Measurements from ENCODE around the gene B4GALNT4. TPM values are rescaled to one million over a fixed set of nuclear protein-coding genes. Genes with fewer than 3 reads are reported as not detected.

The B4GALNT4 gene
- total RNA-seq, 1 donor from 2014 or later, result 39.1 TPM

- Mint-ChIP-seq H3K9me3 (ENCODE audit: low read depth) (no peaks in the 10 kb centered on the region), H3K27ac (ENCODE audit: unreplicated experiment) (no peak overlapping the region), H3K36me3 (ENCODE audit: low read depth) (no peaks in the 10 kb centered on the region), H3K27me3 (ENCODE audit: low read depth) (no peaks in the 10 kb centered on the region), H3K4me1 (ENCODE audit: low read depth) (peaks cover 8% of the 10 kb centered on the region), H3K4me3 (ENCODE audit: unreplicated experiment) (peak overlapping the region; percentile 59)
- no peak for DNase-seq (ENCODE audit: low spot score)
- TF ChIP-seq, protein P1, sequence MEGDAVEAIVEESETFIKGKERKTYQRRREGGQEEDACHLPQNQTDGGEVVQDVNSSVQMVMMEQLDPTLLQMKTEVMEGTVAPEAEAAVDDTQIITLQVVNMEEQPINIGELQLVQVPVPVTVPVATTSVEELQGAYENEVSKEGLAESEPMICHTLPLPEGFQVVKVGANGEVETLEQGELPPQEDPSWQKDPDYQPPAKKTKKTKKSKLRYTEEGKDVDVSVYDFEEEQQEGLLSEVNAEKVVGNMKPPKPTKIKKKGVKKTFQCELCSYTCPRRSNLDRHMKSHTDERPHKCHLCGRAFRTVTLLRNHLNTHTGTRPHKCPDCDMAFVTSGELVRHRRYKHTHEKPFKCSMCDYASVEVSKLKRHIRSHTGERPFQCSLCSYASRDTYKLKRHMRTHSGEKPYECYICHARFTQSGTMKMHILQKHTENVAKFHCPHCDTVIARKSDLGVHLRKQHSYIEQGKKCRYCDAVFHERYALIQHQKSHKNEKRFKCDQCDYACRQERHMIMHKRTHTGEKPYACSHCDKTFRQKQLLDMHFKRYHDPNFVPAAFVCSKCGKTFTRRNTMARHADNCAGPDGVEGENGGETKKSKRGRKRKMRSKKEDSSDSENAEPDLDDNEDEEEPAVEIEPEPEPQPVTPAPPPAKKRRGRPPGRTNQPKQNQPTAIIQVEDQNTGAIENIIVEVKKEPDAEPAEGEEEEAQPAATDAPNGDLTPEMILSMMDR (IDR thresholded peaks at IDR 0.05), result peak; percentile 42
Measured at GRCh38 chr11:406796-407650, 37.7 kb downstream of the B4GALNT4 start.

DNA sequence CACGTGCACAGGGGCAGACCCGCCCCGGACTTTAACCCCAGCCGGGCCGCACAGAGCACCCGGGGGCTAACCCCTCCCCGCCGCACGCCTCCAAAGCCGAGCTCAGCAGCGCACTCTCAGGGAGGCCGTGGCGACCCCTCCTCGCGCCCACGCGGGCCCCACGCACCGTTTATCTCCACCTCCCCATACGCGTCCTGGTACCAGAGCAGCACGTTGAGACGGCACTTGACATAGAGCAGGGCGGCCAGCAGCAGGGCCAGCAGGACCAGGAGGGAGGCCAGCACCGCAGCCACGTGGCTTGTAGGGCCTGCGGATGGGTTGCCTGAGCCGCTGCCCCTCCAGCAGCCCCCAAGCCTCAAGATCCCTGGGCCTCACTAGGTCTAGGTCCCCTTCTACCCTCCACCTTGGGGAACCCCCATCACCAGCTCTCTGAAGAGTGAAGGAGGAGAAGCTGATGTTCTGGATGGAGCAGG, 38.4 kb downstream of the B4GALNT4 start:
- Mint-ChIP-seq H3K9me3 (ENCODE audit: low read depth) (no peaks in the 10 kb centered on the region), H3K4me1 (ENCODE audit: low read depth) (peaks cover 8% of the 10 kb centered on the region), H3K27ac (ENCODE audit: unreplicated experiment) (no peak overlapping the region), H3K4me3 (ENCODE audit: unreplicated experiment) (peak overlapping the region; percentile 16), H3K36me3 (ENCODE audit: low read depth) (no peaks in the 10 kb centered on the region), H3K27me3 (ENCODE audit: low read depth) (no peaks in the 10 kb centered on the region)
- DNase-seq (ENCODE audit: low spot score), result no peak
- TF ChIP-seq, protein P1 (IDR thresholded peaks at IDR 0.05), result no peak

- Mint-ChIP-seq H3K4me1 (ENCODE audit: low read depth) (peaks cover 8% of the 10 kb centered on the region), H3K9me3 (ENCODE audit: low read depth) (no peaks in the 10 kb centered on the region), H3K27ac (ENCODE audit: unreplicated experiment) (no peak overlapping the region), H3K4me3 (ENCODE audit: unreplicated experiment) (no peak overlapping the region), H3K27me3 (ENCODE audit: low read depth) (no peaks in the 10 kb centered on the region), H3K36me3 (ENCODE audit: low read depth) (no peaks in the 10 kb centered on the region)
- TF ChIP-seq, protein P1 (IDR thresholded peaks at IDR 0.05), result no peak
- no peak for DNase-seq (ENCODE audit: low spot score)
Measured at GRCh38 chr11:408154-409007, 39.1 kb downstream of the B4GALNT4 start.

GRCh38 chr11:409008-409599, 39.8 kb downstream of the B4GALNT4 start:
- TF ChIP-seq, protein P1 (IDR thresholded peaks at IDR 0.05), result no peak
- Mint-ChIP-seq H3K4me3 (ENCODE audit: unreplicated experiment) (no peak overlapping the region), H3K27me3 (ENCODE audit: low read depth) (no peaks in the 10 kb centered on the region), H3K36me3 (ENCODE audit: low read depth) (no peaks in the 10 kb centered on the region), H3K9me3 (ENCODE audit: low read depth) (no peaks in the 10 kb centered on the region), H3K4me1 (ENCODE audit: low read depth) (peaks cover 8% of the 10 kb centered on the region), H3K27ac (ENCODE audit: unreplicated experiment) (no peak overlapping the region)
- DNase-seq (ENCODE audit: low spot score), result no peak
